Panc1 (cell line): ENCODE results near the gene CPT1B.

ENCODE experiments used
- CTCF ChIP-seq: fragments of 450-650 bp; IDR thresholded peaks from 2 replicates; pipeline ENCODE4 v1.5.1; 2017; ENCODE audit warnings: mild to moderate bottlenecking
- POLR2AphosphoS5 ChIP-seq: IDR thresholded peaks from 2 replicates; pipeline ENCODE4 v1.6.1; 2012; ENCODE audit warnings: mild to moderate bottlenecking, low read depth, low read length, moderate library complexity
- SIN3A ChIP-seq: IDR thresholded peaks from 2 replicates; pipeline ENCODE4 v1.6.1; 2012; ENCODE audit warnings: low read depth, mild to moderate bottlenecking, low read length, moderate library complexity, borderline replicate concordance; ENCODE audit not compliant: insufficient read depth
- TF ChIP-seq, protein P1 (sequence below), 2 experiments: IDR thresholded peaks; 2 replicates each; pipeline ENCODE4 v1.6.1; 2011 to 2012; ENCODE audit warnings: low read depth in 2 of 2, control low read depth in 1 of 2, low read length in 1 of 2, mild to moderate bottlenecking in 1 of 2, moderate library complexity in 1 of 2; ENCODE audit not compliant: insufficient read depth in 1 of 2

GRCh38 chr22:50579752-50580151, 1.5 kb upstream of the CPT1B start:
- TF ChIP-seq POLR2AphosphoS5 = no peak
- TF ChIP-seq CTCF = no peak
- TF ChIP-seq SIN3A = no peak
- TF ChIP-seq, protein P1, sequence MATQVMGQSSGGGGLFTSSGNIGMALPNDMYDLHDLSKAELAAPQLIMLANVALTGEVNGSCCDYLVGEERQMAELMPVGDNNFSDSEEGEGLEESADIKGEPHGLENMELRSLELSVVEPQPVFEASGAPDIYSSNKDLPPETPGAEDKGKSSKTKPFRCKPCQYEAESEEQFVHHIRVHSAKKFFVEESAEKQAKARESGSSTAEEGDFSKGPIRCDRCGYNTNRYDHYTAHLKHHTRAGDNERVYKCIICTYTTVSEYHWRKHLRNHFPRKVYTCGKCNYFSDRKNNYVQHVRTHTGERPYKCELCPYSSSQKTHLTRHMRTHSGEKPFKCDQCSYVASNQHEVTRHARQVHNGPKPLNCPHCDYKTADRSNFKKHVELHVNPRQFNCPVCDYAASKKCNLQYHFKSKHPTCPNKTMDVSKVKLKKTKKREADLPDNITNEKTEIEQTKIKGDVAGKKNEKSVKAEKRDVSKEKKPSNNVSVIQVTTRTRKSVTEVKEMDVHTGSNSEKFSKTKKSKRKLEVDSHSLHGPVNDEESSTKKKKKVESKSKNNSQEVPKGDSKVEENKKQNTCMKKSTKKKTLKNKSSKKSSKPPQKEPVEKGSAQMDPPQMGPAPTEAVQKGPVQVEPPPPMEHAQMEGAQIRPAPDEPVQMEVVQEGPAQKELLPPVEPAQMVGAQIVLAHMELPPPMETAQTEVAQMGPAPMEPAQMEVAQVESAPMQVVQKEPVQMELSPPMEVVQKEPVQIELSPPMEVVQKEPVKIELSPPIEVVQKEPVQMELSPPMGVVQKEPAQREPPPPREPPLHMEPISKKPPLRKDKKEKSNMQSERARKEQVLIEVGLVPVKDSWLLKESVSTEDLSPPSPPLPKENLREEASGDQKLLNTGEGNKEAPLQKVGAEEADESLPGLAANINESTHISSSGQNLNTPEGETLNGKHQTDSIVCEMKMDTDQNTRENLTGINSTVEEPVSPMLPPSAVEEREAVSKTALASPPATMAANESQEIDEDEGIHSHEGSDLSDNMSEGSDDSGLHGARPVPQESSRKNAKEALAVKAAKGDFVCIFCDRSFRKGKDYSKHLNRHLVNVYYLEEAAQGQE (IDR thresholded peaks at IDR 0.05; ENCODE audit: insufficient read depth in 1 of 2, low read depth in 2 of 2, low read length in 1 of 2) = no peak
